ENCODE results near the gene GDF9.

GDF9 gene

DNA sequence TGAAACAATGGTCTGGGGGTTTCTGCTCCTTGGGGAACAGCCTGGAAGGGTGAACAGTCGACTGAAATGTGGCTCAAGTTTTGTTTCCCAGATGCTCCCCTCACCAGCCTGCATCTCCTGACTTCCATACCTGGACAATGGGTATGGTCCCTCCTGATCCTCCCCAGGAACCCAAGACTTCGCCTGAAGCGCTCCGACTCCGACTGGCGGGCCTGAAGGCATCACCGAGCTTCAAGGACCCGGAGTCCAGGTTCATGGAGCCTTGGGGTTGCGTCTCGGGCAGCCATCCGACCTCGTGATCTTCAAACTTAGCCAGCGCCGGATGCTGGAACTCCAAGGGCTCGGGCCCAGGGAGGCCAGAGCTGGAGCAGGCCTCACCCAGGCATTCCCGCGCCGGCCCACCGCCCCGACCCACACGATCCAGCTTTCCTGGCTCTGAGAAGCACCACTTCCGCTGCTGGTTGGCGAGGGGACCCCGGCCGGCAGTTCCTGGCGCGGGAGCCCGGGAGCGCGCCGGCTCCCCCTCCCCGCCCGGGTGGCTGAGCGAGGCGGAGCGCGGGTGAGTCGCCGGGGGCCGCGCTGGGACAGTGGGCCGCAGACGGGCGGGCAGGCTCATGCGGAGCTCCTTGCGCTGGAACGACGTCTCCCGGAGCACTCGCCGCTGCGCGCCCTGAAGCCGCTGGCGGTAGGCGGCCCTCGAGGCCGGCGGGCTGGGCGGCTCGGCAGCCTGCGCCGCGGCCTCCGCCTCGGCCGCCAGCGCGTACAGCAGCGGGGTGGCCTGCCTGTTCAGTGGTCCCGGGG lies 41.0 kb downstream of the GDF9 start:
- intact Hi-C loops (cut with DNase I): loop anchor here (5.0 kb wide), 2 partner anchors 42 to 57 kb away; partner anchors contain the start of genes GDF9 and UQCRQ
- DNase-seq: peak in 10 of 42 donors; percentile 36 to 81 (median 44)

DNA sequence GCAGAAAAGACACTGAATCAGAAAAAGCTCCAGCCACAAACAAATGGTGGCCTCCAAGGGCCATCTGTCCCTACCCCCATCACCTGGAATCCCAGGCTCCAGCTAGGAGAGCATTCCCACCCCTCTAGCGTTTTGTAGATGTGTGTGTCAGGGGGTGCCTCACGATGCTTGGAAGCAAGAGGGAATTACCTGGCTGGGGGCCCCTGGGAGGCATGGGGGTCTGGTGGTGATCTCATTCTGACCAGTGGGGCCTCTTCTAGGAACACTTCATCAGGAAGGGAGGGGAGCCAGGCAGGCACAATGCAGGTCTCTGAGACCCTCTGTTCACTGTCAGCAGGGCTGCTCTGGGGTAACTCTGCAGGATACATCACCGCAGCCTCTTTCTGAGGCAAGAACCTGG lies 41.8 kb downstream of the GDF9 start:
- intact Hi-C loops (cut with DNase I): loop anchor here (5.0 kb wide), 1 partner anchor 87 kb away; the partner anchor contains the start of gene KIF3A
- DNase-seq: no peak

DNA sequence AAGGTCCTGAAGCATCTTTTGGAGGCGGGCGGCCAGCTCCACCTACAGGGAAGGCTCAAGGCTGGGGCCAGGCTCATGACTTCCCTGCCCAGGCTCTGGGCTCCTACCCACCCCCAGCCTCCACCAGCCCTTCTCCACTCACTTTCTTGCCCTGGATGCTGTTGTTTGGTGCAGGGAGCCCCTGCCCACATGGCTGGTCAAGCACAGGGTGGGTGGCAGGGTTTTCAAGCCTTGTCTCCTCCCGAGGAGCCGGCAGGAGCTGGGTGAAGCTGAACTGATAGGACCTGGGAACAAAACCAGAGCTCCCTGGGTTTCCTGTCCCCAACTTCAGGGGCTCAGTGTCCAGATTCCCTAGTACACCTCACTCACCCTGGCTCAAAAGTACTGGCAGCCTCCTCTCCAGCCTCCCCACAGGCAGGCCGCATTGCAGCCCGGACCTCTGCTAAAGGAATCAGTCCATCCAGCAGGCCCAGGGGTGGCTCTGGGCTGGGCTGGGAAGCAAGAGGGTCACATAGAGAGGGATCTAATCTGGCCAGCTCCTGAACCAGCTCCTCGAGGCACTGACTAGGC lies 42.7 kb downstream of the GDF9 start:
- no peak for DNase-seq
- intact Hi-C loops (cut with DNase I): loop anchor here (5.0 kb wide), 1 partner anchor 86 kb away; the partner anchor contains the start of gene KIF3A

DNA sequence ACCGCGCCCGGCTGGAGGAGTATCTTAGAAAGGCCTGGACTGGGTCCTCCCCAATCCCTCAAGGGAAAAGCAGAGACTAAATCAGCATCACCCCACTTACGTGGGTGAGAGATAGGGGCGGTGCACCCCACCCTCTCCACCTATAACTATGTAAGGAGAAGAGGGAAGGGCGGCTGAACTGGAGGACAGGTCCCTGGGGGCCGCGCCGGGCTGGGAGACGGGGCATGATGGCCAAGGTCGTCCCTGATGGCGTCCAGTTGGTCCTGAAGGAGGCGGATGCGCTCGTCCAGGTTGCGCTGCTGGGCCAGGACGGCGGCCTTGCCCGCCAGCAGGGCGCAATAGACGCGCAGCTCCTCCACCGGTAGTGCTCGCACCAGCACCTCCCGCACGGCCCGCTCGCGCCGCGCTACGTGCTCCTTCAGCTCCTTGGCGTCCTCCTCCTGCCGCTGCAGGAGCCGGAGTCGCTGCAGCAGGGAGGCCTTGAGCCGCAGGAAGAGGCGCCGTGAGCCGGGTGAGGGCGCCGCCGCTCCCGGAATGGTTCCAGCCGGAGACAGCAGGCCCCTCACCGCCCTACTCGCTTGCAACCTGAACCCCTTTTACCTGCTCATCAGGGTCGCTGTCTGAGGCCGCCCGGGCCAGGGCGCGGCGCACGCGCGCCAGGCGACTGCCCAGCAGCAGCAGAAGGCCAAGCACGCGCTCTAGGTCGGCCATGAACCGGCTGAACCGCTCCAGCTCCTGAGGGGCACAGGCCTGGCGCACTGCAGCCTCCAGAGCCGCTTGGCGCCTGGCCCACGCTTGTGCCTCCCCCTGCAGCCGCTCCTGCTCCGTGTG lies 43.4 kb downstream of the GDF9 start:
- intact Hi-C loops (cut with DNase I): loop anchor here (5.0 kb wide), 1 partner anchor 86 kb away; the partner anchor contains the start of gene KIF3A

DNA sequence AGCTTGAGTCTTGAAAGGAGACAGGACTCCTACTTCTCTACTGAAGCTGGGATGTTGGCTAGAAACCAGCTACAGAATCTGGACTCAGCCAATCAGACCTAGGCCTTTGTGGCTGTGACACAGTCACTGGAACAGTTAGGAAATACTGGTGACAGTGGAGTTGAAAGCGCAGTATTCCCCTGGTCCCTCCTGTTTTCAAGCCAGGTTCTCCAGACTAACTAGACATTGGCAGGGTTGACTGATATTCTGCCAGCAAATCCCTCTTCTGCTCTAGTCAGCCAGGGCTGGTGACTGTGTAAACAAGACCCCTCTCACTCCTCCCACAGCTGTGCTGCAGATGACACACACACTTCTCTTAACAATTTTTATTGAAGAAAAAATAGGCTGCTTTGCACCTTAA lies 44.5 kb downstream of the GDF9 start:
- peak in 27 of 42 donors; percentile 33 to 84 (median 65) for DNase-seq
- intact Hi-C loops (cut with DNase I): loop anchor here (5.0 kb wide), 1 partner anchor 84 kb away; the partner anchor contains the start of gene KIF3A

More for the DNA sequence above, 43.4 kb downstream of the GDF9 start:
- peak in 37 of 42 donors; percentile 29 to 85 (median 66) for DNase-seq

DNA sequence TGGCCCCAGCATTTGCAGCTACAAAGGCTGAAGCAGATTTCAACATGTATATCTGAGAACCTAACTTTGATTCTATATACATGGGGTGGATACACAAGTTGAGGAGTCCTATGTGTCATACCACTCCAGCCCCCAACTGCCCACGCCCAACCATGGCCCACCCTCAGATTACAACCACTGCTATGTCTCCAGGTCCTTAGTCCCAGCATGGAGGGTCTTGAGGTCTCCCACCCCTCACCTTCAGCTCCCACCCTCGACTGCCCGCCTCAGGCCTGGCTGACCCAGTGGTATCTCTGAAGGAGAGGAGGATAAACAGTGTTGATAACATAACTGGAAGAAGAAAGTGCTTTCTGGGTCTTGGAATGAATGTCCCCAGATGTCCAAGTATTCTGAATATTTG lies 44.9 kb downstream of the GDF9 start:
- peak in 6 of 42 donors; percentile 22 to 58 (median 38) for DNase-seq
- intact Hi-C loops (cut with DNase I): loop anchor here (5.0 kb wide), 1 partner anchor 84 kb away; the partner anchor contains the start of gene KIF3A

DNA sequence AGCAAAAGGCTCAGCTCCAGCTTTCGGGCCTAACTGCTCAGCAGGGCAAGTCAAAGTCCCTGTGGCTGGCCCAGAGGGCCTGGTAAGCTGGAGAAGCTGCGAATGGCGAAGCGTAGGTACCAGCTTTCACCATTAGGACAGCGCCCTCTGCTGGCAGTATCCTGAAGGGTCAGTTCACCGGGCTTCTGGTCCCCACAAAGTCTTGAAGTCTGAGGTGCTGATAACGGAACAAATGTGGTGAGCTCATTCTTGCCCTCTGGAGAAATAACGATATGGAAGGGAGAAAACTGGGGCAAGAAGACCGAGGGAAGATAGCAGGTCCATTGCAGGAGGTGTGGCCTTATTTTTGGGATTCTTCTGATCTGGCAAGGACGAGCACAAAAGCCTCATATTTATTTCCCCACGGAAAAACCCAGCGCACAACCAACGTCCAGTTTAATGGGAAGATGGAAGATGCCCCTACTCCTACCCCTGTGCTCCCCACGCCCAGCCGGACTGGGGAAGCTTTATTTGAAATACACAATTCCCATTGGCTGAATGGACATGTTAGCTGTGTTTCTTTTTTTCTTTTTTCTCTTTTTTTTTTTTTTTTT lies 46.0 kb downstream of the GDF9 start:
- peak; percentile 90 to 100 (median 98) for DNase-seq
- intact Hi-C loops (cut with DNase I): loop anchor here (5.0 kb wide), 1 partner anchor 83 kb away; the partner anchor contains the start of gene KIF3A

DNA sequence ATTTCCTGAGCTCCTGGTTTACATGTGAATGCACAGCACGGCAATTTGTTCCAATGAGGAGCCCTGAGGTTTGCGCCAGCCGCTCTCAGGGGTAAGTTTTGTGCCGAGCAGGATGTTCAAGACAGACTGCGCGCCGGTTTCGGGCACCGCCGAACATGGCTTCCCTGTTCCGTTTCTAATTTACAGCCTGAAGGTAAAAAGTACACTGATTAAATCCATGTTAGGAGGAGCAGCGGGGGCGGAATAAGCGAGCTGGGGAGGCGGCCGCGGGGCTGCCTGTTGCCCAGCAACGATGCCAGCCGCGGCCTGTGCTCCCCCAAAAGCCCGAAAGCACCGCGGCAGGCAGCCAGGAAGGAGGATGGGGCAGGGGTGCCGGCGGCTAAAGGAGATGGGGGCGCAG lies 46.8 kb downstream of the GDF9 start:
- peak in 41 of 42 donors; percentile 51 to 91 (median 73) for DNase-seq
- intact Hi-C loops (cut with DNase I): no loop called here

DNA sequence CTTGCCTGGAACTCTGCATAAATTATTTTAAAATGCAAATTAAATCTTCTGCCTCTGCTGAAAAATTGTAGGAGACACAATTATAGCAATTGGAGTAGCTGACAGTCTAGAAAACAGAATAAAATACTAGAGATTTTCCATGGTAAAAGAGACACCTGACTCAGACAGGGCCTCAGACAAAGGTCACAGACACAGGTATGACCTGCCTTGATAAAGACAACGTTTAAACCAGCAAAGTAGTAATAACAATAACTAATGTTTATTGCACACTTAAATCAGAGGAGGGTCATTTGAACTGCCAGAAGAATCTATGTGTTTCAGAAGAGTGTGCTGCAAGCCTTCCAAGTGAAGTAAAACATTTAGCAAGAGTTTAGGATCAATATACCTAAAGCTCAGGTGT lies 49.3 kb downstream of the GDF9 start:
- intact Hi-C loops (cut with DNase I): no loop called here
- DNase-seq: no peak

DNA sequence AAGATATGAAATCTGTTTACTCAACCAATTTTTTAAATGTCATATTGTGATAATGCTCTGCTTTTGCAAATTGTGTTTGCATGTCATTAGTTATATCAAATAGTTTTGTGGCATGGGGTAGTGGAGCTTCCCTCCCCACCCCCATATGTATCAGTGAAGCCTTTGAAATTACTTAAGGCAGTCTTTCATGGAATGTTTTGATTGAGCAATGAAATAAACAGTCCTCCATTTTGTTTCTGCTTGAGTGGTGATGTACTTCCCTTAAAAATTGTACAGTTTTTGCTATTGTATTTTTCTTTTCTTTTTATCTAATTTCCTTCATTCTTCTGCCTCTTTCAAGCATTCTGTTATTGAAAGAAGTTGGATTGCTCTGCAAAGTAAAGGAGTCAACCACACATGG lies 49.7 kb downstream of the GDF9 start:
- no peak for DNase-seq
- intact Hi-C loops (cut with DNase I): no loop called here

DNA sequence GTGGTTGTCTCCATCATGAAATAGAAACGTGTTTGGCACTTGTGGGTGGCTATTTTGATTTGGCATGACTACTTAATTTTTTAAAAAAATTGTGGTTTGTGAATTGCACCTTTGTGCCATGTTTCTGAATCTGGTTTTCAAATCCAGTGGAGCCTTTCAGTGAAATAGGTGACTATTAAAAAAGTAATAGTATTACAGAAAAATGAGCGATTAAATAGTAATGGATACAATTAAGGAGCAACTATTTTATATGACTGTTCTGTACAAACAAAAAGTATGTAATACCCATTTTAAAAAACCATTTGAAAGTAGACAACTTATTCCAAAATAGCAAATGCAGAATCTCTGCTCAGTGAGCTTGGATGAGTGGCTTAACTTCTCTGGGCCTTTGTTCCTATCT lies 50.2 kb downstream of the GDF9 start:
- intact Hi-C loops (cut with DNase I): no loop called here
- no peak for DNase-seq

DNA sequence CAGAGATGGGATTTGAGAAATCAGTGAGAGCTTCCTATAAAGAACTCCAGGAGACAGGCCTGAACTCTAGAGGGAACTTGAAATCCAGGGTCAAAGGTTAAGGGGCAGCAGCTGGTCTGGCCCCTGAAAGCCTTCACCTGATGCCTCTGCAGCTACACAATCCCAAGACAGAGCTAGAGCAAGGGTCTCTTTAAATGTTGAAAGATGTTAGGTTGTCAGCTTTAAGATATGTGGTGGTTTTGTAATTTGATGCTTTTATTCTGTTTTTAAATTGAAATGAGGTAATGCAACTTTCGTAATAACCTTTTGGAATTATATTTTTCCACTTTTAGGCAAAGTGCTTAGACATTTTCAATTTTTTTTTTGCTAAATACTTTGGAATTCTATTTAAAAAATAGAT lies 50.8 kb downstream of the GDF9 start:
- intact Hi-C loops (cut with DNase I): no loop called here
- no peak for DNase-seq

DNA sequence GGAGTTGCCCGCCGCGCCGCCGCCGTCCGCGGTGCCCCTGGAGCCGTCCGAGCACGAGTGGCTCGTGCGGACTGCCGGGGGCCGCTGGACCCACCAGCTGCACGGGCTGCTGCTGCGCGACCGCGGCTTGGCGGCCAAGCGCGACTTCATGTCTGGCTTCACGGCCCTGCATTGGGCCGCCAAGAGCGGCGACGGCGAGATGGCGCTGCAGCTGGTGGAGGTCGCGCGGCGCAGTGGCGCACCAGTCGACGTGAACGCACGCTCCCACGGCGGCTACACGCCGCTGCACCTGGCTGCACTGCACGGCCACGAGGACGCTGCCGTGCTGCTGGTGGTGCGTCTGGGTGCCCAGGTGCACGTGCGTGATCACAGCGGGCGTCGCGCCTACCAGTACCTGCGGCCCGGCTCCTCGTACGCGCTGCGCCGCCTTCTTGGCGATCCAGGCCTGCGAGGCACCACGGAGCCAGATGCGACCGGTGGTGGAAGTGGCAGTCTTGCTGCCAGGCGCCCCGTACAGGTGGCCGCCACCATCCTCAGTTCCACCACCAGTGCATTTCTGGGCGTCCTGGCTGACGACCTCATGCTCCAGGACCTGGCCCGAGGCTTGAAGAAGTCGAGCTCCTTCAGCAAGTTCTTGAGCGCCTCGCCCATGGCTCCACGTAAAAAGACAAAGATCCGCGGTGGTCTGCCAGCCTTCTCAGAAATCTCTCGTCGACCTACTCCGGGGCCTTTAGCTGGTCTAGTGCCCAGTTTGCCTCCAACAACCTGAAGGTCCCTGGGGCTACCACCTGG lies 51.6 kb downstream of the GDF9 start:
- intact Hi-C loops (cut with DNase I): loop anchor here (5.0 kb wide), 1 partner anchor 37 kb away; the partner anchor contains the start of gene SEPTIN8

DNA sequence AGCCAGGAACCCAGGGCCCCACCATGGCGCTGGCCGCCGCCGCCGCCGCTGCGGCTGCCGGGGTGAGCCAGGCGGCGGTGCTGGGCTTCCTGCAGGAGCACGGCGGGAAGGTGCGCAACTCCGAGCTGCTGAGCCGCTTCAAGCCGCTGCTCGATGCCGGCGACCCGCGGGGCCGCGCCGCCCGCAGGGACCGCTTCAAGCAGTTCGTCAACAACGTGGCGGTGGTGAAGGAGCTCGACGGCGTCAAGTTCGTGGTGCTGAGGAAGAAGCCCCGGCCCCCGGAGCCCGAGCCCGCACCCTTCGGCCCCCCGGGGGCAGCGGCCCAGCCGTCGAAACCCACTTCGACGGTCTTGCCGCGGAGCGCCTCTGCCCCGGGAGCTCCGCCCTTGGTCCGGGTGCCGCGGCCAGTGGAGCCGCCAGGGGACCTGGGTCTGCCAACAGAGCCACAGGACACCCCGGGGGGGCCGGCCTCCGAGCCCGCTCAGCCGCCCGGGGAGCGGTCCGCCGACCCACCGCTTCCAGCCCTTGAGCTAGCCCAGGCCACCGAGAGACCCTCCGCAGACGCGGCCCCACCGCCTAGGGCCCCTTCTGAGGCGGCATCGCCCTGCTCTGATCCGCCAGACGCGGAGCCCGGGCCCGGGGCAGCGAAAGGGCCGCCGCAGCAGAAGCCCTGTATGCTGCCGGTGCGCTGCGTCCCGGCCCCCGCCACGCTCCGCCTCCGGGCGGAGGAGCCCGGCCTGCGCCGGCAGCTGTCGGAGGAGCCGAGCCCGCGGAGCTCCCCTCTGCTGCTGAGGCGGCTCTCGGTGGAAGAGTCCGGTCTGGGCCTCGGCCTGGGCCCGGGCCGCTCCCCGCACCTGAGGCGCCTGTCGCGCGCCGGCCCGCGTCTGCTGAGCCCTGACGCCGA lies 52.4 kb downstream of the GDF9 start:
- intact Hi-C loops (cut with DNase I): loop anchor here (5.0 kb wide), 1 partner anchor 37 kb away; the partner anchor contains the start of gene SEPTIN8
- peak in 41 of 42 donors; percentile 47 to 89 (median 77) for DNase-seq

More for the DNA sequence above, 51.6 kb downstream of the GDF9 start:
- DNase-seq: peak in 18 of 42 donors; percentile 24 to 73 (median 51)

DNA sequence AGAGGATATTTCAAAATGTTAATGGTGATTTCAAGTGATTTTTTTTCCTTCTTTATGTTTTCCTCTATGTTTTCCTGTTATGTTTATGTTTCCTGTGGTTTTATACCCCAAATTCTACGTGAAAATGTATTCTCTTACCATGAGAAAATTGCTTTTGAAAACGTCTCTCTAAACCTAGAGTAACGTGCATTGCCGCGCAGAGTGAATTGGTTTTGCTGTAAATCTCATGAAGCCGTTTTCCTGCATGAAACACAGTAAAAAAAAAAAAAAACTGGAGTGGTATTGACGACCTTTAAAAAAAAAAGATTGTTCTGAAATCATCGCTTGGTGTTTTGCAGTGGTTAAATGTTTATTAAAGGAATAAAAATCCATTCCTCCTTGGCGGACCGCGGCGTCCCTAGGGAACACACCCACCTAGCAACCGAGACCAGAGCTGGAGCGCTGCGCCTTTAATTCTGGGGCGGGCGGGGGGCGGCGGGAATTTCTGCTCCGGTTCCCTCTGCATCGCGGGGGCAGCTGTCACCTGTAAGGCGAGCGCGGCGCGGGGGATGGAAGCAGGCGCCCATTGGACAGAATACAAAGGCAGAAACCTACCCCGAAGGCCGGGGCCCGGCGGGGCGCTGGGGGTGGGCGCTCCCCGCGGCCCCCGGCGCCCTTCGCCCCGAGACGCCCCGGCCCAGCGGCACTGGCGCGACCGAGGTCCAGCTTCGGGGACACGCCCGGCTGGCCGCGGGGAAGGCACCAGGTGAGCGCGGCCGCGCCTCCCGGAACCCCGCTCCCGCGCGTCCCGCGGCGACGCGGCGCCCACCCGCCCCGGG lies 53.3 kb downstream of the GDF9 start, which contains the start of gene SOWAHA:
Gene SOWAHA, plus strand, starts transcription at position 522 of the 818 bp plus-strand sequence. CDS start 320 bp downstream, outside the sequence.
- intact Hi-C loops (cut with DNase I): loop anchor here (5.0 kb wide), 1 partner anchor 36 kb away; the partner anchor contains the start of gene SEPTIN8
- peak; percentile 66 to 95 (median 87) for DNase-seq

All from head of caudate nucleus (tissue), 42 donors.